GM23248 (cell line): ENCODE measurements around the gene SETD6. TPM values are rescaled to one million over a fixed set of nuclear protein-coding genes. Genes with fewer than 3 reads are reported as not detected.

Source experiments
- DNase-seq: peaks from one replicate; pipeline ENCODE4 v3.0.0-alpha.2; 2015
- H2AFZ ChIP-seq: fragments of 200-600 bp; sonication (generic); 2 replicates; pipeline ENCODE4 v1.6.1; 2016; ENCODE audit warnings: antibody characterized with exemption
- H3F3A ChIP-seq: fragments of 200-600 bp; sonication (generic); 2 replicates; pipeline ENCODE4 v1.6.1; 2016; ENCODE audit warnings: mild to moderate bottlenecking, antibody characterized with exemption, mixed run types; ENCODE audit not compliant: insufficient read depth
- H3K27ac ChIP-seq: fragments of 200-600 bp; sonication (generic); 2 replicates; pipeline ENCODE4 v1.5.1; 2016; ENCODE audit warnings: mild to moderate bottlenecking
- H3K27me3 ChIP-seq: fragments of 200-600 bp; sonication (generic); replicated peaks from 2 replicates; pipeline ENCODE4 v1.6.1; 2016; ENCODE audit warnings: mild to moderate bottlenecking; ENCODE audit not compliant: insufficient read depth
- H3K36me3 ChIP-seq: fragments of 200-600 bp; sonication (generic); 2 replicates; pipeline ENCODE4 v1.6.1; 2016; ENCODE audit warnings: low read depth, mild to moderate bottlenecking
- H3K4me1 ChIP-seq: fragments of 200-600 bp; sonication (generic); 2 replicates; pipeline ENCODE4 v1.6.1; 2016; ENCODE audit warnings: mild to moderate bottlenecking; ENCODE audit not compliant: insufficient read depth
- H3K4me2 ChIP-seq: fragments of 200-600 bp; sonication (generic); one replicate; pipeline ENCODE4 v1.6.1; 2016; ENCODE audit warnings: mild to moderate bottlenecking; ENCODE audit not compliant: unreplicated experiment
- H3K4me3 ChIP-seq: fragments of 200-600 bp; sonication (generic); 2 replicates; pipeline ENCODE4 v1.5.1; 2016; ENCODE audit warnings: mild to moderate bottlenecking
- H3K79me2 ChIP-seq: fragments of 200-600 bp; sonication (generic); 2 replicates; pipeline ENCODE4 v1.6.1; 2016; ENCODE audit warnings: mild to moderate bottlenecking; ENCODE audit not compliant: insufficient read depth
- H3K9ac ChIP-seq: fragments of 200-600 bp; sonication (generic); 2 replicates; pipeline ENCODE4 v1.6.1; 2016; ENCODE audit warnings: mild to moderate bottlenecking
- H3K9me2 ChIP-seq: fragments of 200-600 bp; sonication (generic); 2 replicates; pipeline ENCODE4 v1.6.1; 2016; ENCODE audit warnings: mixed run types, mild to moderate bottlenecking, moderate library complexity; ENCODE audit not compliant: insufficient read depth
- H3K9me3 ChIP-seq: fragments of 200-600 bp; sonication (generic); one replicate; pipeline ENCODE4 v1.6.1; 2017; ENCODE audit warnings: low read depth
- H4K20me1 ChIP-seq: fragments of 200-600 bp; sonication (generic); 2 replicates; pipeline ENCODE4 v1.6.0; 2016; ENCODE audit not compliant: insufficient read depth
- EZH2 ChIP-seq: fragments of 200-600 bp; sonication (generic); IDR thresholded peaks from 2 replicates; pipeline ENCODE4 v1.6.1; 2018; ENCODE audit warnings: antibody characterized with exemption, mild to moderate bottlenecking; ENCODE audit not compliant: insufficient read depth, poor library complexity, severe bottlenecking
- EZH2phosphoT487 ChIP-seq: fragments of 200-600 bp; sonication (generic); IDR thresholded peaks from 2 replicates; pipeline ENCODE4 v1.6.1; 2018; ENCODE audit warnings: antibody characterized with exemption, moderate library complexity, mild to moderate bottlenecking, low read depth; ENCODE audit not compliant: insufficient read depth
- WGBS, 2 experiments: methylation state at CpG; one replicate each; pipeline ENCODE4 v1.1.6; 2015 to 2017; ENCODE audit warnings: low lambda C conversion rate in 2 of 2, low coverage in 1 of 2; ENCODE audit errors: missing lambda C conversion rate in 2 of 2; 5-methylcytosine and 5-hydroxymethylcytosine counted together
- in situ Hi-C: fragments of 300-500 bp; cut with MboI; formaldehyde crosslinking; loops from 2 replicates; pipeline ENCODE4 v1.15.0; 2020
- polyA plus RNA-seq: library from polyadenylated mRNA; unstranded; fragments of >200 nt; fragmentation: Nextera tagmentation; extraction: Ambion mirVana; gene quantifications from 2 replicates; pipeline ENCODE4 v1.2.1, GENCODE V29; 2016
- total RNA-seq: library from RNA; depleted of rRNA; stranded (reverse); fragments of >200 nt; shearing (Covaris generic); gene quantifications from 2 replicates; pipeline ENCODE4 v1.2.3, GENCODE V29; 2014

Gene SETD6
- total and polyA plus RNA-seq, 2 experiments from 2014 or later: 9.4 to 11.5 TPM

- Histone ChIP-seq H3K79me2 (no peaks in the 10 kb centered on the region), H3K4me3 (no peak overlapping the region), H2AFZ (no peak overlapping the region), H3F3A (no peaks in the 10 kb centered on the region), H3K9ac (no peak overlapping the region), H3K9me2 (no peaks in the 10 kb centered on the region), H4K20me1 (no peaks in the 10 kb centered on the region), H3K27me3 (no peaks in the 10 kb centered on the region), H3K9me3 (no peaks in the 10 kb centered on the region), H3K4me1 (no peaks in the 10 kb centered on the region), H3K36me3 (no peaks in the 10 kb centered on the region), H3K27ac (no peak overlapping the region), H3K4me2 (no peak overlapping the region)
- in situ Hi-C loops: loop anchor here (25.0 kb wide), 1 partner anchor 470 kb away; the partner anchor contains the start of genes USB1 and ZNF319
- 51 to 58% methylated on average over 8 of the region's 8 CpGs for WGBS, 2 experiments
- peak; percentile 23 for DNase-seq
- no peak for TF ChIP-seq EZH2phosphoT487
- no peak for TF ChIP-seq EZH2
These were observed 33.4 kb upstream of the SETD6 start for GRCh38 chr16:58481931-58482330.

DNA sequence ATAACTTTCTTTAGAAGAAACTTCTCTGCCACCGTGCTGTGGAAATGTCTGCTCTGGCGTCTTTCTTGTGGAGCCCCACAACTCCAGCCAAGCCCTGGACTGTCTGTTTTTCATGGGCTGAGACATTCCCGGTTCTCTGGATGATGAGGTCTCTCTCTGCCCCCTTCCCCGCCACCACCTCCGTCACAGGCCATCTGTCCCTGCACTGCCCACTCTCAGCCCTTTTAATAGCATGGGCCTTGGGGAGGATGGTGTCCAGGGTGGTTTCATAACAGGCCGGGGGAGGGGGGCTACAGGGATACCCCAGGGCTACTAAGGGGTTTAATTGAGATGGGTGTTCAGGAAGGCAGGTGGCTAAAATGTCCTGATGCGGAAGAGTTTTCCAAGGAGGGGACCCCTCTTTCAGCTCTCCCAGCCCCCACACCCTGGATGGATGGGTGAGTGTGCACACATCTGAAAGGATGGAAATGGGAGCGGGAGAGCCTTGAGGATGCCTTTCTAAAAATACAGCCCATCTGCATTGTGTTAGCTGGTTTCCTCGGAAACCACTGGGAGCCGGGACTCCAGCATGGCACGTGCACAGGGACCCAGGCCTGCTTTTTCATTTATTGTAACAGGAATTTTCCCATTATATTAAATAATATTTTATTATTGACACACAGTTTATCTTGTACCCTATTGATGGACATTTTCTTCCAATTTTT lies 30.0 kb upstream of the SETD6 start:
- H3K79me2 ChIP-seq: no peaks in the 10 kb centered on the region
- WGBS, 2 experiments: 41 to 46% methylated on average over 11 of the region's 11 CpGs
- H3K9ac ChIP-seq: no peak overlapping the region
- H3K9me2 ChIP-seq: no peaks in the 10 kb centered on the region
- in situ Hi-C loops: loop anchor here (25.0 kb wide), 1 partner anchor 473 kb away; the partner anchor contains the start of genes USB1 and ZNF319
- no peaks in the 10 kb centered on the region for H3K4me1 ChIP-seq
- no peak overlapping the region for H3K27ac ChIP-seq
- H3K36me3 ChIP-seq: no peaks in the 10 kb centered on the region
- no peaks in the 10 kb centered on the region for H3K9me3 ChIP-seq
- H3F3A ChIP-seq: no peaks in the 10 kb centered on the region
- H3K27me3 ChIP-seq: no peaks in the 10 kb centered on the region
- no peaks in the 10 kb centered on the region for H4K20me1 ChIP-seq
- no peak for TF ChIP-seq EZH2
- H2AFZ ChIP-seq: no peak overlapping the region
- DNase-seq: no peak
- no peak overlapping the region for H3K4me3 ChIP-seq
- H3K4me2 ChIP-seq: no peak overlapping the region

- in situ Hi-C loops: loop anchor here (25.0 kb wide), 1 partner anchor 475 kb away; the partner anchor contains the start of genes USB1 and ZNF319
- Histone ChIP-seq H3F3A (no peaks in the 10 kb centered on the region), H3K9me3 (no peaks in the 10 kb centered on the region), H3K9ac (no peak overlapping the region), H3K4me2 (no peak overlapping the region), H3K4me1 (no peaks in the 10 kb centered on the region), H3K27ac (no peak overlapping the region), H4K20me1 (no peaks in the 10 kb centered on the region), H3K36me3 (no peaks in the 10 kb centered on the region), H3K27me3 (no peaks in the 10 kb centered on the region), H3K79me2 (no peaks in the 10 kb centered on the region), H3K9me2 (no peaks in the 10 kb centered on the region), H3K4me3 (no peak overlapping the region), H2AFZ (peak overlapping the region; percentile 58)
- WGBS, 2 experiments: 14% methylated on average over 30 to 43 of the region's 43 CpGs
- TF ChIP-seq EZH2 (no peak), EZH2phosphoT487 (no peak)
- peak; percentile 89 for DNase-seq
These were observed 27.6 kb upstream of the SETD6 start for GRCh38 chr16:58487566-58488351.

GRCh38 chr16:58488531-58488930 lies 26.8 kb upstream of the SETD6 start:
- no peak overlapping the region for H3K9ac ChIP-seq
- H2AFZ ChIP-seq: no peak overlapping the region
- H3K27ac ChIP-seq: no peak overlapping the region
- no peaks in the 10 kb centered on the region for H3K4me1 ChIP-seq
- no peaks in the 10 kb centered on the region for H3K27me3 ChIP-seq
- no peak for DNase-seq
- H3K9me2 ChIP-seq: no peaks in the 10 kb centered on the region
- no peaks in the 10 kb centered on the region for H3F3A ChIP-seq
- no peak overlapping the region for H3K4me2 ChIP-seq
- H3K36me3 ChIP-seq: no peaks in the 10 kb centered on the region
- WGBS, 2 experiments: 63% methylated on average over 3 of the region's 3 CpGs
- no peaks in the 10 kb centered on the region for H3K79me2 ChIP-seq
- H3K4me3 ChIP-seq: no peak overlapping the region
- in situ Hi-C loops: loop anchor here (25.0 kb wide), 1 partner anchor 476 kb away; the partner anchor contains the start of genes USB1 and ZNF319
- no peaks in the 10 kb centered on the region for H4K20me1 ChIP-seq
- no peak for TF ChIP-seq EZH2phosphoT487
- H3K9me3 ChIP-seq: no peaks in the 10 kb centered on the region
